SK-N-MC (cell line): Measurements from ENCODE around the gene ARHGAP35.

Experiments used
- EZH2 ChIP-seq: fragments of 200-600 bp; sonication (generic); IDR thresholded peaks from one replicate; pipeline ENCODE4 v1.6.1; 2017; ENCODE audit warnings: antibody characterized with exemption
- FOXP2 ChIP-seq: optimal IDR thresholded peaks from 2 replicates; pipeline ENCODE3; 2011; ENCODE audit warnings: mild to moderate bottlenecking, moderate library complexity; ENCODE audit not compliant: insufficient read depth; ENCODE audit errors: extremely low read length, control extremely low read depth
- POLR2AphosphoS5 ChIP-seq: IDR thresholded peaks from 2 replicates; pipeline ENCODE4 v1.6.1; 2012; ENCODE audit warnings: mild to moderate bottlenecking, low read depth, low read length, borderline replicate concordance

DNA sequence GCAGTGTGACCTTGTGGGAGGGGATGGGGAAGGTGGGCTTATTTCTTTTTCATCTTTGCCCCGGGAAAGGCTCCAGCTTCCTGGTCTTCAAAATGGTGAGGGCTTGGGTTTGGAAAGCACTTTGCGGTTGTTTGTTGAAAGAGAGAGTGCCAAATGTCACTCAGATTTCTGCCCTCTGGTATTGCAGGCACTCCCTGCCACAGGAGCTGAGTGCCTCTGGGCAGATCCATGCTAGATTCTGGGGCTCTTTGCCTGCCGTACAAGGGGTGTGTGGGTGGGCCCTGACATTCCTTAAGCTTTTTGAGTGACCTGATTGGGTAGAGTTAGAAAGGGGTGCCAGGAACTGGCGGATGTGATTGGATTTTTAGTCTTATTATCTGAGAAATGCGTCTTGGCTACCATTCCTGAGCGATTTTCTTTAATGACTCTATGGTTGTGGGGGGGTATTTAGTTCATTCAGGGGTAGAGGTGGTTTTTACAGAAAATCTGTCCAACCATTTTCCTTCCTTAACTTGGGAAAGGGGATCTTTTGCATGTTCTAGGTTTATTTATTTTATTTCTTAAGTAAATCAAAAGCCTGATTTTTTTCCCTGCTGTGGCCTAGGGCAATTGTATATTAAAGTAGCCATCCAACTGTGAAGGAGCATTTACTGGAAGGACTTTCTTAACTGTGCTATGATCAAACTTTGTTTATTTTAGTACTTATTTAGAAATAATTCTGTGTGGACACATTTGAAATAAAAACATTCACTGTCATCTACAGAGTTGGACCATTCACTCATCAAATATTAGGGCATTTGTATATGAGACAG, 3.2 kb downstream of the ARHGAP35 start:
- TF ChIP-seq EZH2: no peak
- no peak for TF ChIP-seq POLR2AphosphoS5
- TF ChIP-seq FOXP2: no peak
